HepG2 (cell line): ENCODE results near the gene SLC25A47. TPM values are rescaled to one million over a fixed set of nuclear protein-coding genes. Genes with fewer than 3 reads are reported as not detected.

Experiments
- BRD4 ChIP-seq: sonication (generic); formaldehyde crosslinking; IDR thresholded peaks from 2 replicates; pipeline ENCODE4 v1.4.0; 2020; ENCODE audit warnings: missing genetic modification reagents
- DR1 ChIP-seq: sonication (generic); formaldehyde crosslinking; IDR thresholded peaks from 2 replicates; pipeline ENCODE4 v1.8.0; 2021; ENCODE audit warnings: mild to moderate bottlenecking, missing genetic modification reagents, inconsistent platforms
- FUBP1 ChIP-seq: sonication (generic); formaldehyde crosslinking; IDR thresholded peaks from 2 replicates; pipeline ENCODE4 v1.5.1; 2020; ENCODE audit warnings: missing genetic modification reagents, mild to moderate bottlenecking, borderline replicate concordance
- HNRNPLL ChIP-seq: fragments of 200-400 bp; formaldehyde crosslinking; IDR thresholded peaks from 2 replicates; pipeline ENCODE4 v1.6.1; 2017; ENCODE audit warnings: mild to moderate bottlenecking, low read depth, low read length; ENCODE audit not compliant: poor library complexity, severe bottlenecking
- IRX3 ChIP-seq: sonication (generic); formaldehyde crosslinking; IDR thresholded peaks from 2 replicates; pipeline ENCODE4 v1.8.1; 2023; ENCODE audit warnings: mild to moderate bottlenecking, low read depth, missing genetic modification reagents, borderline replicate concordance
- KDM2A ChIP-seq: sonication (generic); formaldehyde crosslinking; IDR thresholded peaks from 2 replicates; pipeline ENCODE4 v1.4.0; 2020; ENCODE audit warnings: low read depth, missing genetic modification reagents, borderline replicate concordance
- MEIS2 ChIP-seq: sonication (generic); formaldehyde crosslinking; IDR thresholded peaks from 2 replicates; pipeline ENCODE4 v1.9.0; 2021; ENCODE audit warnings: mild to moderate bottlenecking, missing genetic modification reagents
- RFXAP ChIP-seq: sonication (generic); formaldehyde crosslinking; IDR thresholded peaks from 2 replicates; pipeline ENCODE4 v1.4.0; 2020; ENCODE audit warnings: missing genetic modification reagents, borderline replicate concordance
- SALL2 ChIP-seq: sonication (generic); formaldehyde crosslinking; IDR thresholded peaks from 2 replicates; pipeline ENCODE4 v1.8.1; 2023; ENCODE audit warnings: mild to moderate bottlenecking, missing genetic modification reagents, inconsistent platforms
- XRCC5 ChIP-seq: fragments of 200-400 bp; formaldehyde crosslinking; optimal IDR thresholded peaks from 2 replicates; pipeline ENCODE3; 2017; ENCODE audit warnings: mild to moderate bottlenecking, low read length
- ZBTB46 ChIP-seq: sonication (generic); formaldehyde crosslinking; IDR thresholded peaks from 2 replicates; pipeline ENCODE4 v1.4.0; 2020; ENCODE audit warnings: mild to moderate bottlenecking, missing genetic modification reagents, borderline replicate concordance
- ZBTB7B ChIP-seq: sonication (generic); formaldehyde crosslinking; IDR thresholded peaks from 2 replicates; pipeline ENCODE4 v1.4.0; 2020; ENCODE audit warnings: missing genetic modification reagents
- ZMYM4 ChIP-seq: sonication (generic); formaldehyde crosslinking; IDR thresholded peaks from 2 replicates; pipeline ENCODE4 v1.8.1; 2023; ENCODE audit warnings: mild to moderate bottlenecking, missing genetic modification reagents
- ZNF256 ChIP-seq: sonication (generic); formaldehyde crosslinking; conservative IDR thresholded peaks from 2 replicates; pipeline ENCODE4 v1.4.0; 2020; ENCODE audit warnings: missing genetic modification reagents
- ZNF34 ChIP-seq: sonication (generic); formaldehyde crosslinking; IDR thresholded peaks from 2 replicates; pipeline ENCODE4 v1.4.0; 2020; ENCODE audit warnings: mild to moderate bottlenecking, missing genetic modification reagents, borderline replicate concordance
- ZNF878 ChIP-seq: sonication (generic); formaldehyde crosslinking; IDR thresholded peaks from 2 replicates; pipeline ENCODE4 v1.8.1; 2023; ENCODE audit warnings: mild to moderate bottlenecking, missing genetic modification reagents, moderate library complexity
- polyA plus RNA-seq, 8 experiments: library from polyadenylated mRNA; depleted of rRNA in 3 of 8; stranded (reverse) in 7 of 8; unstranded in 1 of 8; fragments of >200 nt; fragmentation: Illumina TruSeq in 4 of 8; extraction: Trizol in 4 of 8; gene quantifications; 2 replicates each; pipeline versions ENCODE4 v1.2.1 to v1.2.3, GENCODE V29; 2011 to 2016; ENCODE audit warnings: low read depth in 4 of 8, missing spikeins in 1 of 8, mixed read lengths in 1 of 8; ENCODE audit not compliant: insufficient read depth in 1 of 8
- total RNA-seq, 5 experiments: library from RNA; depleted of rRNA; stranded (reverse); fragments of >200 nt; fragmentation: Illumina TruSeq; extraction: Trizol; gene quantifications; 2 replicates each; pipeline ENCODE4 v1.2.3, GENCODE V29; 2016; ENCODE audit warnings: low read depth in 1 of 5
- TF ChIP-seq, protein P1 (sequence below): sonication (generic); formaldehyde crosslinking; IDR thresholded peaks from 2 replicates; pipeline ENCODE4 v1.8.0; 2022; ENCODE audit warnings: mild to moderate bottlenecking, missing genetic modification reagents; ENCODE audit not compliant: insufficient replicate concordance
- TF ChIP-seq, protein P2 (sequence below): sonication (generic); formaldehyde crosslinking; IDR thresholded peaks from 2 replicates; pipeline ENCODE4 v1.4.0; 2020; ENCODE audit warnings: low read depth, mild to moderate bottlenecking, missing genetic modification reagents
- TF ChIP-seq, protein P3 (sequence below): sonication (generic); formaldehyde crosslinking; conservative IDR thresholded peaks from 2 replicates; pipeline ENCODE4 v1.8.1; 2023; ENCODE audit warnings: missing genetic modification reagents

Gene SLC25A47
- total and polyA plus RNA-seq, 2 of the 13 experiments (the other 11 are each of a cell fraction or from before 2014, with no cell fraction given): 1.0 to 1.7 TPM

- 0 out of 2 replicates have a peak, but pooled peaks have one; percentile 32 for TF ChIP-seq RFXAP (CRISPR knock-in tag)
- TF ChIP-seq KDM2A: peak; percentile 39; the same call in 1 of the 2 replicates
- TF ChIP-seq, protein P1, sequence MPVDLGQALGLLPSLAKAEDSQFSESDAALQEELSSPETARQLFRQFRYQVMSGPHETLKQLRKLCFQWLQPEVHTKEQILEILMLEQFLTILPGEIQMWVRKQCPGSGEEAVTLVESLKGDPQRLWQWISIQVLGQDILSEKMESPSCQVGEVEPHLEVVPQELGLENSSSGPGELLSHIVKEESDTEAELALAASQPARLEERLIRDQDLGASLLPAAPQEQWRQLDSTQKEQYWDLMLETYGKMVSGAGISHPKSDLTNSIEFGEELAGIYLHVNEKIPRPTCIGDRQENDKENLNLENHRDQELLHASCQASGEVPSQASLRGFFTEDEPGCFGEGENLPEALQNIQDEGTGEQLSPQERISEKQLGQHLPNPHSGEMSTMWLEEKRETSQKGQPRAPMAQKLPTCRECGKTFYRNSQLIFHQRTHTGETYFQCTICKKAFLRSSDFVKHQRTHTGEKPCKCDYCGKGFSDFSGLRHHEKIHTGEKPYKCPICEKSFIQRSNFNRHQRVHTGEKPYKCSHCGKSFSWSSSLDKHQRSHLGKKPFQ: no peak
- no peak for TF ChIP-seq ZNF256
- TF ChIP-seq BRD4 (CRISPR knock-in tag): peak; percentile 25; the same call in 1 of the 2 replicates
- TF ChIP-seq ZBTB46 (CRISPR knock-in tag): 0 out of 2 replicates have a peak, but pooled peaks have one; percentile 80
- TF ChIP-seq HNRNPLL: peak; percentile 57
- TF ChIP-seq ZNF34: no peak
- 0 out of 2 replicates have a peak, but pooled peaks have one; percentile 25 for TF ChIP-seq MEIS2 (CRISPR knock-in tag)
- peak; percentile 57 for TF ChIP-seq ZBTB7B (CRISPR knock-in tag)
- no peak for TF ChIP-seq IRX3 (CRISPR knock-in tag)
- TF ChIP-seq ZMYM4 (CRISPR knock-in tag): peak; percentile 50; the same call in 1 of the 2 replicates
- TF ChIP-seq XRCC5: no peak
- TF ChIP-seq FUBP1 (CRISPR knock-in tag): 0 out of 2 replicates have a peak, but pooled peaks have one; percentile 58
- TF ChIP-seq SALL2 (CRISPR knock-in tag): no peak
- TF ChIP-seq ZNF878 (CRISPR knock-in tag): no peak
- TF ChIP-seq, protein P2, sequence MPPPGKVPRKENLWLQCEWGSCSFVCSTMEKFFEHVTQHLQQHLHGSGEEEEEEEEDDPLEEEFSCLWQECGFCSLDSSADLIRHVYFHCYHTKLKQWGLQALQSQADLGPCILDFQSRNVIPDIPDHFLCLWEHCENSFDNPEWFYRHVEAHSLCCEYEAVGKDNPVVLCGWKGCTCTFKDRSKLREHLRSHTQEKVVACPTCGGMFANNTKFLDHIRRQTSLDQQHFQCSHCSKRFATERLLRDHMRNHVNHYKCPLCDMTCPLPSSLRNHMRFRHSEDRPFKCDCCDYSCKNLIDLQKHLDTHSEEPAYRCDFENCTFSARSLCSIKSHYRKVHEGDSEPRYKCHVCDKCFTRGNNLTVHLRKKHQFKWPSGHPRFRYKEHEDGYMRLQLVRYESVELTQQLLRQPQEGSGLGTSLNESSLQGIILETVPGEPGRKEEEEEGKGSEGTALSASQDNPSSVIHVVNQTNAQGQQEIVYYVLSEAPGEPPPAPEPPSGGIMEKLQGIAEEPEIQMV (CRISPR knock-in tag): peak; percentile 40; the same call in 1 of the 2 replicates
- TF ChIP-seq, protein P3, sequence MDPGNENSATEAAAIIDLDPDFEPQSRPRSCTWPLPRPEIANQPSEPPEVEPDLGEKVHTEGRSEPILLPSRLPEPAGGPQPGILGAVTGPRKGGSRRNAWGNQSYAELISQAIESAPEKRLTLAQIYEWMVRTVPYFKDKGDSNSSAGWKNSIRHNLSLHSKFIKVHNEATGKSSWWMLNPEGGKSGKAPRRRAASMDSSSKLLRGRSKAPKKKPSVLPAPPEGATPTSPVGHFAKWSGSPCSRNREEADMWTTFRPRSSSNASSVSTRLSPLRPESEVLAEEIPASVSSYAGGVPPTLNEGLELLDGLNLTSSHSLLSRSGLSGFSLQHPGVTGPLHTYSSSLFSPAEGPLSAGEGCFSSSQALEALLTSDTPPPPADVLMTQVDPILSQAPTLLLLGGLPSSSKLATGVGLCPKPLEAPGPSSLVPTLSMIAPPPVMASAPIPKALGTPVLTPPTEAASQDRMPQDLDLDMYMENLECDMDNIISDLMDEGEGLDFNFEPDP: no peak
- peak; percentile 37; the same call in 1 of the 2 replicates for TF ChIP-seq DR1 (CRISPR knock-in tag)
Observed at GRCh38 chr14:100328495-100329163, 5.5 kb downstream of the SLC25A47 start (continued).
